B cell (primary cell): ENCODE measurements around the gene ZNF587B.
"Not testable (repeated sequence)": the region's sequence is repeated elsewhere in the genome, so short reads cannot be mapped to it uniquely, and the experiment has no call there.

Experiments used
- CTCF ChIP-seq: fragments of 200-600 bp; IDR thresholded peaks from one replicate; pipeline ENCODE4 v1.8.0; 2022; ENCODE audit warnings: antibody characterized with exemption, mild to moderate bottlenecking
- EZH2 ChIP-seq: IDR thresholded peaks from 2 replicates; pipeline ENCODE4 v1.6.1; 2012; ENCODE audit warnings: borderline replicate concordance, low read depth, mild to moderate bottlenecking, moderate library complexity, low read length; ENCODE audit not compliant: insufficient read depth, poor library complexity, severe bottlenecking

- not testable (repeated sequence) for TF ChIP-seq EZH2, CTCF
Measured at GRCh38 chr19:57821095-57821494, 9.0 kb upstream of the ZNF587B start.
